Fibroblast of the aortic adventitia (primary cell): ENCODE data around the gene SMARCD2. TPM values are rescaled to one million over a fixed set of nuclear protein-coding genes. Genes with fewer than 3 reads are reported as not detected.

Experiments used
- DNase-seq: peaks from one replicate; pipeline ENCODE4 v3.0.0-alpha.2; 2010; ENCODE audit warnings: low read depth
- H3K4me3 ChIP-seq: 2 replicates; pipeline ENCODE4 v1.5.1; 2011; ENCODE audit warnings: low read depth, mild to moderate bottlenecking, control low read depth, low read length, moderate library complexity
- total RNA-seq: library from RNA; depleted of rRNA; stranded (reverse); fragments of >200 nt; gene quantifications from 2 replicates; pipeline ENCODE4 v1.2.3, GENCODE V29; 2012; ENCODE audit warnings: low replicate concordance
- TF ChIP-seq, protein P1 (sequence below): IDR thresholded peaks from 2 replicates; pipeline ENCODE4 v1.5.1; 2011; ENCODE audit warnings: mild to moderate bottlenecking, low read length, control low read depth, inconsistent platforms; ENCODE audit not compliant: insufficient read depth

Gene SMARCD2
- total RNA-seq, 1 donor = 50.1 TPM

DNA sequence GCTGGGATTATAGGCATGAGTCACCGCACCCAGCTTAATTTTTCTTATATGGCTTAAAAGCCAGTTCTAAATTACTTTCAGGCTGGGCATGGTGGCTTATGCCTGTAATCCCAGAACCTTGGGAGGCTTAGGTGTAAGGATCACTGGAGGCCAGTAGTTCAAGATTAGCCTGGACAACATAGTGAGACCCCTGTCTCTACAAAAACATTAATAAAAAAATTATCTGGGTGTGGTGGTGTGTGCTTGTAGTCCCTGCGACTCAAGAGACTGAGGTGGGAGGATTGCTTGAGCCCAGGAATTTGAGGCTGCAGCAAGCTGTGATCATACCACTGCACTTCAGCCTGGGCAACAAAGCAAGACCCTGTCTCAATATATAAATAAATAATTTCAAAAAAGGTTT lies 10.8 kb upstream of the SMARCD2 start:
- no peak for DNase-seq
- no peak overlapping the region for H3K4me3 ChIP-seq
- TF ChIP-seq, protein P1, sequence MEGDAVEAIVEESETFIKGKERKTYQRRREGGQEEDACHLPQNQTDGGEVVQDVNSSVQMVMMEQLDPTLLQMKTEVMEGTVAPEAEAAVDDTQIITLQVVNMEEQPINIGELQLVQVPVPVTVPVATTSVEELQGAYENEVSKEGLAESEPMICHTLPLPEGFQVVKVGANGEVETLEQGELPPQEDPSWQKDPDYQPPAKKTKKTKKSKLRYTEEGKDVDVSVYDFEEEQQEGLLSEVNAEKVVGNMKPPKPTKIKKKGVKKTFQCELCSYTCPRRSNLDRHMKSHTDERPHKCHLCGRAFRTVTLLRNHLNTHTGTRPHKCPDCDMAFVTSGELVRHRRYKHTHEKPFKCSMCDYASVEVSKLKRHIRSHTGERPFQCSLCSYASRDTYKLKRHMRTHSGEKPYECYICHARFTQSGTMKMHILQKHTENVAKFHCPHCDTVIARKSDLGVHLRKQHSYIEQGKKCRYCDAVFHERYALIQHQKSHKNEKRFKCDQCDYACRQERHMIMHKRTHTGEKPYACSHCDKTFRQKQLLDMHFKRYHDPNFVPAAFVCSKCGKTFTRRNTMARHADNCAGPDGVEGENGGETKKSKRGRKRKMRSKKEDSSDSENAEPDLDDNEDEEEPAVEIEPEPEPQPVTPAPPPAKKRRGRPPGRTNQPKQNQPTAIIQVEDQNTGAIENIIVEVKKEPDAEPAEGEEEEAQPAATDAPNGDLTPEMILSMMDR = no peak

DNA sequence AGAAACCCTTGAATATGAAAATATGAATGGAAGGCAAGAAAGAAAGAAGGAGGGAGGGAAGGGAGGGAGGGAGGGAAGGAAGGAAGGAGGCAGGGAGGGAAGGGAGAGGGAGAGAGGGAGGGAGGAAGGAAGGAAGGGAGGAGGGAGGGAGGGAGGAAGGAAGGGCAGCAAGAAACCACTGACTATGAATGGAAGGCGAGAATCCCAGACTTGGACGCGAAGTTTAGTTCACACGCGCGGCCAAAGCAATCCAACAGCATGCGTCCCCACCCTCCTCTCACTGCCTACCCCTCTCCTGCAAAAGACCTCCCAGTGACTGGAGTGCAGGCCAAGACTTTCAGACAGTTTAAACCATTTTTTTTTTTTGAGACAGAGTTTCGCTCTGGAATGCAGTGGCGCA lies 7.9 kb upstream of the SMARCD2 start:
- peak; percentile 32 for DNase-seq
- TF ChIP-seq, protein P1 = no peak
- no peak overlapping the region for H3K4me3 ChIP-seq

DNA sequence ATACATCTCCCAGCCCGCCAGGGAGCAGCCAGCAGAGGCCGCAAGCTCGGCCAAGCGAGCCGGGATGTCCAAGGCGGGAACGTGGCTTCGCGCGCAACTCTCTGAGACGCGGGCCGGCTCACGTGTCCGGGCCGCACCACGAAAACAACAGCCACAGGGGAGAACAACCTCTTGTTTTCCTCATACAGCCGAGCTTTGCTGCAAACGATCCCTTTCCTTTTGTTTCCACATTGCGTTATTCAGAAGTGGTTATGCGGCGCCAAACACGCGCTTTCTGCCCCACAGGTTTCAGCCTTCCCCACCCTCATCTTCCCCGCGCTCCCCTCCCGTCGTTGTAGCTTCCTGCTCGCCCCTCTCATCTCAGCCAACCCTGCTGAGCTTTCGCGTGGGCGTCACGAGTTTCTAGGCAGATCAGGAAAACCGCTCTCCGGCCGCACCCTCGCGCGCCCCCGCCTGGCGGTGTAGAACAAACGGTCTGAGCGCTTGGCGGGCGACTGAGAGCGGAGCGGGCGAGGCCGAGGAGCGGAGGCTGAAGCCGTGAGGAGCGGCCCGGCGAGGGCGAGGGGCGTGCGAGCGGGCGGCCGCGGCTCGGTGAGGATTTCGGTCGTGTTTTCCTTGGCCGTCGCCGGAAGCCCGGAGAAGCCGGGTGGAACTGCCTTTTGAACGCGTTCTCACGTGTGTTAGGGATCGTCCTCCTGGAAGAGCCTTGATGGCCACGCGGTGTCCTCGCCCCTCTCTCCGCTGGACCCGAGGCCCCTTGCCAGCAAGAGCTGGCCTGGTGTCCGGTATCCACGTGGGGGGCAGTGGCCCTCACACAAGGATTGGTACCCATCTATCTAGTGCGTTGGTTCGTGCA lies 6.6 kb upstream of the SMARCD2 start:
- TF ChIP-seq, protein P1 = peak; percentile 56
- H3K4me3 ChIP-seq = peak overlapping the region; percentile 56
- peak; percentile 89 for DNase-seq

DNA sequence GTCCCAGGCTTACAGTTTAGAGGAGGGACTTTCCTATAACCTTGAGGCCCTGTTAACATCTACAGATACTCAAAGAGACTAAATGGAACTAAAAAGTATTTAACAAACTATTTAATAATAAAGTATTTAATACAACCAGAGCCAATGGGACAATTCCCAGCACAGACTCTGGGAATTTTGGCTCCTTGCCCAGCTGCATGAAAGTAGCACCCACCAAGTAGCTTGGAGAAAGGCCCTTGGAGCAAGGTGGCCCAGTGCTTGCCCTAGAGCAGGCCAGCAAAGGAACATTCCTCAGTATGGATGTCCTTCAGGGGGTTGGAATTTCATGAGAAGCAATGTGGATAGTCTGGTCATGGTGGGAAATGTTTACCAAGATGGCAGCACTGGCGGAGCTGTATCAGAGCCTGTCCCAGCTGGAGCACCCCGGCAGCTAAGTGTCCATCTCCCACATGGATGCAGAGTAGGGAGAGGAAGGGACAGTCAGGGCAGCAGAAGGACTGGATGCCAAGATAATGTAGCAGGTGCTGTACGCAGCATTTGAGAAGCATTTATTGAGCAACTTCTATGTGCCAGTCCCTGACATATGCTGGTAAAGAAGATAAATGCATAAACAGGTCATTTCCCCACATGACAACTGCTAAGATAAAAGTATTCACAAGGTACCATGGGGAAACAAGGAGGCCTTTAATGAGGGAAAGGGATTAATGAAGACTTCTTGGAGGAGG lies 5.2 kb upstream of the SMARCD2 start:
- no peak overlapping the region for H3K4me3 ChIP-seq
- TF ChIP-seq, protein P1 = no peak
- DNase-seq = no peak

DNA sequence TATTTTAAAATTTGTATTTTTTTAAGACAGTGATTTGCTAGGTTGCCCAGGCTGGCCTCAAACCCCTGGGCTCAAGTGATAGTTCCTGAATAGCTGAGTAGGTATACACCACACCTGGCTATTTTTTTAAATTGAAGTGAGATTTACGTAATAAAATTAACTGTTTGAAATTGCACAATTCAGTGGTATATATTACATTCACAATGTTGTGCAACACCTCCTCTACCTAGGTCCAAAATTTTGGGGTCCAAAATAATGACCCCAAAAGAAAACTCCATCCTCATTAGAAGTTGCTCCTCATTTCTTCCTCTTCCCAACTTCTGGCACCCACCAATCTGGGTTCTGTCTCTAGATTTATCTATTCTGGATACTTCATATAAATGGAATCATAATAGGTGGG lies 3.0 kb upstream of the SMARCD2 start:
- H3K4me3 ChIP-seq = no peak overlapping the region
- DNase-seq = no peak
- TF ChIP-seq, protein P1 = no peak

DNA sequence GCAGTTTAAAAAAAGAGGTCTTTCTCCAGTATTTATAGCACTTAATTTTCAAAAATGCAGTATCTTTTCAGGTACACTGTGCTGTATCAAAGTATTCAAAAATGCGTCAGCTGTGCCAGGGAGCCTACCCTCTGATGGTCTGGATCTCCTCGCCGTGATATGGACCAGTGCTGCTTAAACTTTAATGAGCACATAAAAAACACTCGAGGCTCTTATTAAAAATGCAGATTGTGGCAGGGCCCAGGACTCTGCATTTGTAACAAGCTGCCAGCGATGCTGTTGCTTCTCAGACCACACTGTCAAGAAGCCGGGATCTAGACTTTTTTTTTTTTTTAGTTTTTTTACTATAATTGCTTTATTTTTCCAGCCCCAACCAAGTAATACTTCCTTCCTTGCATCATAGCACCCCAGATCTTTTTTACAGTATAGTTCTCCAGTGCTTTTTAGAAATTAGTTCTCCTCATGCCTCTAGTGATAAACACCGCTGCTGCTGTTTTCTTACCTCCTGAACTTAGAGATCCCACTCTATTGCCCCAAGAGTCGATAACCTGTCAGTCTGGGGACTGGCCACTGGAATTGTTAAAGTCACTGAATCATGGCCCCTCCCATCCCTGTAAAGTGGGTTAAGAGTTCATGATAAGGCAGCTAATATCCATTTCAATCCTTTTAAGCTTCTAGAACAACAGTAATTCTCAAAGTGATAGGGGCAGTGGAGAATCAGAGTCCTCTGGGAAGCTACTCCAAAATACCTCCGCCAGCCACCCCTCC lies 1.6 kb upstream of the SMARCD2 start:
- H3K4me3 ChIP-seq = peak overlapping the region; percentile 67
- no peak for DNase-seq

DNA sequence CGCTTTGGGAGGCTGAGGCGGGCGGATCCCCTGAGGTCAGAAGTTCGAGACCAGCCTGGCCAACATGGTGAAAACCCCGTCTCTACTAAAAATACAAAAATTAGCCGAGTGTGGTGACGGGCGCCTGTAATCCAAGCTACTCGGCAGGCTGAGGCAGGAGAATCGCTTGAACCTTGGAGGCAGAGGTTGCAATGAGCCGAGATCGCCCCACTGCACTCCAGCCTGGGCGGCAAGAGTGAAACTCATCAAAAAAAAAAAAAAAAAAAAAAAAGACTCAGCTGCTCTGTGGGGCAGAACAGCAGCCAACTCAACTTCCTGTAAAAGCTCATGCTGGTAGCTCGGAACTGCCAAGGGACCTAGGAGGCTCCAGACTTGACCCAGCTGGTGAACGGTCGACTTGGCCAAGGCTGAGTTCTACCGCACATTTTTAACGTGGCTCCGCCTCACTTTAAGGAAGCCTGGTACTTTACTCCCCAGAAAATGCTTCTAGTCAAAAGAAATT lies 953 bp upstream of the SMARCD2 start:
- H3K4me3 ChIP-seq = peak overlapping the region; percentile 67
- peak; percentile 93 for DNase-seq

More for the DNA sequence above, 1.6 kb upstream of the SMARCD2 start:
- TF ChIP-seq, protein P1 = no peak
